GM12878 (cell line): Measurements from ENCODE around the gene MED13L.

Source experiments
- CREB1 ChIP-seq: IDR thresholded peaks from 2 replicates; pipeline ENCODE4 v1.6.1; 2012; ENCODE audit warnings: low read depth, mild to moderate bottlenecking, inconsistent platforms
- EZH2 ChIP-seq: IDR thresholded peaks from 2 replicates; pipeline ENCODE4 v1.6.1; 2012; ENCODE audit warnings: low read depth, mild to moderate bottlenecking, control low read depth, inconsistent platforms, low read length, borderline replicate concordance; ENCODE audit not compliant: control insufficient read depth
- FOS ChIP-seq: IDR thresholded peaks from 3 replicates; pipeline ENCODE4 v1.6.1; 2011; ENCODE audit warnings: borderline replicate concordance; ENCODE audit not compliant: insufficient read length; ENCODE audit errors: extremely low read depth
- JUND ChIP-seq: IDR thresholded peaks from 2 replicates; pipeline ENCODE4 v1.6.1; 2012; ENCODE audit warnings: low read depth, mild to moderate bottlenecking, low read length, improper control_type of control experiment, moderate library complexity
- POLR2A ChIP-seq: IDR thresholded peaks from 2 replicates; pipeline ENCODE4 v1.6.1; 2011; ENCODE audit warnings: low read depth, mild to moderate bottlenecking, low read length
- TF ChIP-seq, protein P1 (sequence below), 3 experiments: IDR thresholded peaks in 2 of 3; conservative IDR thresholded peaks in 1 of 3; 2 replicates each; pipeline ENCODE4 v1.5.1; 2011; ENCODE audit warnings: low read depth in 3 of 3, low read length in 3 of 3, mild to moderate bottlenecking in 3 of 3, control low read depth in 2 of 3, moderate library complexity in 2 of 3, inconsistent platforms in 1 of 3, mixed read lengths in 1 of 3; ENCODE audit not compliant: control insufficient read depth in 2 of 3, insufficient read depth in 1 of 3; ENCODE audit errors: extremely low read depth in 1 of 3
- TF ChIP-seq, protein P2 (sequence below): IDR thresholded peaks from 2 replicates; pipeline ENCODE4 v1.6.1; 2011; ENCODE audit warnings: low read depth, low read length, improper control_type of control experiment, borderline replicate concordance

DNA sequence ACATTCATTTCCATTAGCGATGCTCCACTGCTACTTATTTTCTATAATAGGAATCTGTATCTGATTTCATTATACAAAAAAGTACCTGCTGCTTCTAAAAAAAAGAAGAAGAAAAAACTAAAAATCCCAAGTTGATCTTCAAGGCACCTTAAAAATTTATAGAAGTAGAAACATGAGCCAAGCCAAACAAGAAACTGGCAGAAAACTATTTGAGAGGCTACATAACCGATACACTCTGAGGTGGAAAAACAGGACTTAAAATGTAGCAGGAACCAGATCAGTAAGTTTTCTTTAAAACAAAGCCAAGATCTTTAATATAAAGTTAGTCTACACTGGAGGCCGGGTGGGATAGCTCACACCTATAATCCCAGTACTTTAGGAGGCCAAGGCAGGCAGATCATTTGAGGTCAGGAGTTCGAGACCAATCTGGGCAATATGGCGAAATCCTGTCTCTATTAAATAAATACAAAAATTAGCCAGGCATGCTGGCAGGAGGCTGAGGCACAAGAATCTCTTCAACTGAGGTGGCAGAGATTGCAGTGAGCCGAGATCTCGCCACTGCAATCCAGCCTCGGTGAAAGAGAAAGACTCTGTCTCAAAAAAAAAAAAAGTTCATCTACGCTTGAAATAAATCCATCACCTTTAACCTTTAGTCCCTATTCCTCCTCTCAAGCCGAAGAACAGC is 278.6 kb downstream of the MED13L start:
- TF ChIP-seq POLR2A (no peak), JUND (no peak), EZH2 (no peak), FOS (no peak), CREB1 (no peak)
- TF ChIP-seq, protein P1, sequence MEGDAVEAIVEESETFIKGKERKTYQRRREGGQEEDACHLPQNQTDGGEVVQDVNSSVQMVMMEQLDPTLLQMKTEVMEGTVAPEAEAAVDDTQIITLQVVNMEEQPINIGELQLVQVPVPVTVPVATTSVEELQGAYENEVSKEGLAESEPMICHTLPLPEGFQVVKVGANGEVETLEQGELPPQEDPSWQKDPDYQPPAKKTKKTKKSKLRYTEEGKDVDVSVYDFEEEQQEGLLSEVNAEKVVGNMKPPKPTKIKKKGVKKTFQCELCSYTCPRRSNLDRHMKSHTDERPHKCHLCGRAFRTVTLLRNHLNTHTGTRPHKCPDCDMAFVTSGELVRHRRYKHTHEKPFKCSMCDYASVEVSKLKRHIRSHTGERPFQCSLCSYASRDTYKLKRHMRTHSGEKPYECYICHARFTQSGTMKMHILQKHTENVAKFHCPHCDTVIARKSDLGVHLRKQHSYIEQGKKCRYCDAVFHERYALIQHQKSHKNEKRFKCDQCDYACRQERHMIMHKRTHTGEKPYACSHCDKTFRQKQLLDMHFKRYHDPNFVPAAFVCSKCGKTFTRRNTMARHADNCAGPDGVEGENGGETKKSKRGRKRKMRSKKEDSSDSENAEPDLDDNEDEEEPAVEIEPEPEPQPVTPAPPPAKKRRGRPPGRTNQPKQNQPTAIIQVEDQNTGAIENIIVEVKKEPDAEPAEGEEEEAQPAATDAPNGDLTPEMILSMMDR (IDR thresholded peaks at IDR 0.05 in 2 of 3, conservative IDR thresholded peaks at IDR 0.05 in 1 of 3; ENCODE audit: control insufficient read depth in 2 of 3, extremely low read depth in 1 of 3, insufficient read depth in 1 of 3, low read depth in 3 of 3, low read length in 3 of 3): no peak
- TF ChIP-seq, protein P2, sequence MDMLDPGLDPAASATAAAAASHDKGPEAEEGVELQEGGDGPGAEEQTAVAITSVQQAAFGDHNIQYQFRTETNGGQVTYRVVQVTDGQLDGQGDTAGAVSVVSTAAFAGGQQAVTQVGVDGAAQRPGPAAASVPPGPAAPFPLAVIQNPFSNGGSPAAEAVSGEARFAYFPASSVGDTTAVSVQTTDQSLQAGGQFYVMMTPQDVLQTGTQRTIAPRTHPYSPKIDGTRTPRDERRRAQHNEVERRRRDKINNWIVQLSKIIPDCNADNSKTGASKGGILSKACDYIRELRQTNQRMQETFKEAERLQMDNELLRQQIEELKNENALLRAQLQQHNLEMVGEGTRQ: no peak
